HEK293 (cell line): ENCODE results near the gene HTRA1.

Source experiments
- FEZF1 ChIP-seq: fragments of 450-650 bp; formaldehyde crosslinking; IDR thresholded peaks from 2 replicates; pipeline ENCODE4 v1.5.1; 2016; ENCODE audit warnings: missing biosample characterization, missing genetic modification characterization
- GFI1B ChIP-seq: fragments of 450-650 bp; formaldehyde crosslinking; IDR thresholded peaks from 2 replicates; pipeline ENCODE4 v1.5.1; 2016; ENCODE audit warnings: missing biosample characterization, missing genetic modification characterization
- GLIS1 ChIP-seq: fragments of 450-650 bp; formaldehyde crosslinking; IDR thresholded peaks from 2 replicates; pipeline ENCODE4 v1.5.1; 2016; ENCODE audit warnings: missing biosample characterization, missing genetic modification characterization
- GLIS2 ChIP-seq: fragments of 450-650 bp; formaldehyde crosslinking; IDR thresholded peaks from 2 replicates; pipeline ENCODE4 v1.5.1; 2016; ENCODE audit warnings: missing biosample characterization, missing genetic modification characterization
- KLF9 ChIP-seq: fragments of 450-650 bp; formaldehyde crosslinking; IDR thresholded peaks from 2 replicates; pipeline ENCODE4 v1.5.1; 2016; ENCODE audit warnings: missing biosample characterization, missing genetic modification characterization, low read depth
- OVOL3 ChIP-seq: fragments of 450-650 bp; formaldehyde crosslinking; IDR thresholded peaks from 2 replicates; pipeline ENCODE4 v1.5.1; 2016; ENCODE audit warnings: missing biosample characterization, missing genetic modification characterization
- PATZ1 ChIP-seq: fragments of 450-650 bp; formaldehyde crosslinking; IDR thresholded peaks from 2 replicates; pipeline ENCODE4 v1.5.1; 2016; ENCODE audit warnings: missing biosample characterization, missing genetic modification characterization
- PRDM1 ChIP-seq: fragments of 450-650 bp; formaldehyde crosslinking; IDR thresholded peaks from 2 replicates; pipeline ENCODE4; 2016; ENCODE audit warnings: missing biosample characterization, missing genetic modification characterization
- SCRT1 ChIP-seq: fragments of 450-650 bp; formaldehyde crosslinking; IDR thresholded peaks from 2 replicates; pipeline ENCODE4 v1.5.1; 2016; ENCODE audit warnings: missing biosample characterization, missing genetic modification characterization, borderline replicate concordance
- SP2 ChIP-seq: fragments of 450-650 bp; formaldehyde crosslinking; IDR thresholded peaks from 2 replicates; pipeline ENCODE4 v1.5.1; 2016; ENCODE audit warnings: missing biosample characterization, missing genetic modification characterization
- SP7 ChIP-seq: fragments of 450-650 bp; formaldehyde crosslinking; IDR thresholded peaks from 2 replicates; pipeline ENCODE4 v1.5.1; 2016; ENCODE audit warnings: missing biosample characterization, missing genetic modification characterization
- TRIM28 ChIP-seq: IDR thresholded peaks from 2 replicates; pipeline ENCODE4 v1.6.1; 2011; ENCODE audit warnings: low read length, control low read depth, borderline replicate concordance
- ZBTB17 ChIP-seq: fragments of 450-650 bp; formaldehyde crosslinking; IDR thresholded peaks from 2 replicates; pipeline ENCODE4 v1.5.1; 2016; ENCODE audit warnings: missing biosample characterization, missing genetic modification characterization
- ZBTB44 ChIP-seq: fragments of 450-650 bp; IDR thresholded peaks from 2 replicates; pipeline ENCODE4 v1.5.1; 2018; ENCODE audit warnings: missing biosample characterization, mild to moderate bottlenecking, missing genetic modification characterization
- ZBTB8A ChIP-seq: fragments of 450-650 bp; formaldehyde crosslinking; IDR thresholded peaks from 2 replicates; pipeline ENCODE4 v1.5.1; 2016; ENCODE audit warnings: missing biosample characterization, missing genetic modification characterization
- ZFHX2 ChIP-seq: fragments of 450-650 bp; formaldehyde crosslinking; conservative IDR thresholded peaks from 2 replicates; pipeline ENCODE4 v1.5.1; 2016; ENCODE audit warnings: missing biosample characterization, missing genetic modification characterization
- ZFP69B ChIP-seq: fragments of 450-650 bp; formaldehyde crosslinking; IDR thresholded peaks from 2 replicates; pipeline ENCODE4 v1.5.1; 2016; ENCODE audit warnings: missing biosample characterization, missing genetic modification characterization
- ZNF140 ChIP-seq: fragments of 450-650 bp; formaldehyde crosslinking; IDR thresholded peaks from 2 replicates; pipeline ENCODE4 v1.5.1; 2016; ENCODE audit warnings: missing biosample characterization, missing genetic modification characterization
- ZNF174 ChIP-seq: fragments of 450-650 bp; formaldehyde crosslinking; IDR thresholded peaks from 2 replicates; pipeline ENCODE4 v1.5.0; 2017; ENCODE audit warnings: missing biosample characterization, mild to moderate bottlenecking, missing genetic modification characterization
- ZNF184 ChIP-seq: fragments of 450-650 bp; IDR thresholded peaks from 2 replicates; pipeline ENCODE4 v1.5.1; 2018; ENCODE audit warnings: missing biosample characterization, mild to moderate bottlenecking, missing genetic modification characterization
- ZNF2 ChIP-seq: fragments of 450-650 bp; formaldehyde crosslinking; IDR thresholded peaks from 2 replicates; pipeline ENCODE4 v1.5.1; 2016; ENCODE audit warnings: missing biosample characterization, missing genetic modification characterization
- ZNF24 ChIP-seq: fragments of 450-650 bp; formaldehyde crosslinking; IDR thresholded peaks from 2 replicates; pipeline ENCODE4 v1.5.1; 2016; ENCODE audit warnings: missing biosample characterization, missing genetic modification characterization
- ZNF26 ChIP-seq: fragments of 450-650 bp; formaldehyde crosslinking; IDR thresholded peaks from 2 replicates; pipeline ENCODE4 v1.5.1; 2016; ENCODE audit warnings: missing biosample characterization, missing genetic modification characterization
- ZNF394 ChIP-seq: fragments of 450-650 bp; formaldehyde crosslinking; IDR thresholded peaks from 2 replicates; pipeline ENCODE4 v1.5.1; 2016; ENCODE audit warnings: missing biosample characterization, missing genetic modification characterization, mild to moderate bottlenecking, moderate library complexity, borderline replicate concordance
- ZNF449 ChIP-seq: fragments of 450-650 bp; formaldehyde crosslinking; IDR thresholded peaks from 2 replicates; pipeline ENCODE4 v1.5.1; 2017; ENCODE audit warnings: missing biosample characterization, mild to moderate bottlenecking, missing genetic modification characterization, moderate library complexity
- ZNF544 ChIP-seq: fragments of 450-650 bp; formaldehyde crosslinking; IDR thresholded peaks from 2 replicates; pipeline ENCODE4 v1.5.0; 2017; ENCODE audit warnings: missing biosample characterization, missing genetic modification characterization
- ZNF629 ChIP-seq: fragments of 450-650 bp; formaldehyde crosslinking; IDR thresholded peaks from 2 replicates; pipeline ENCODE4 v1.5.1; 2017; ENCODE audit warnings: missing biosample characterization, missing genetic modification characterization
- ZNF660 ChIP-seq: fragments of 450-650 bp; IDR thresholded peaks from 2 replicates; pipeline ENCODE4 v1.5.1; 2018; ENCODE audit warnings: missing biosample characterization, mild to moderate bottlenecking, missing genetic modification characterization
- ZNF843 ChIP-seq: fragments of 450-650 bp; formaldehyde crosslinking; IDR thresholded peaks from 2 replicates; pipeline ENCODE4 v1.5.1; 2016; ENCODE audit warnings: missing biosample characterization, missing genetic modification characterization
- ZXDB ChIP-seq: fragments of 450-650 bp; formaldehyde crosslinking; IDR thresholded peaks from 2 replicates; pipeline ENCODE4 v1.5.1; 2016; ENCODE audit warnings: missing biosample characterization, missing genetic modification characterization
- TF ChIP-seq, protein P1 (sequence below): fragments of 450-650 bp; formaldehyde crosslinking; IDR thresholded peaks from 2 replicates; pipeline ENCODE4 v1.5.1; 2016; ENCODE audit warnings: missing biosample characterization, missing genetic modification characterization, borderline replicate concordance

HTRA1 gene

GRCh38 chr10:122487174-122487765 lies 25.9 kb downstream of the HTRA1 start (continued):
- TF ChIP-seq SP2 (tag by site-specific recombination) (peak; percentile 41), GLIS1 (tag by site-specific recombination) (peak; percentile 81), SCRT1 (peak; percentile 85), ZNF2 (tag by site-specific recombination) (peak; percentile 97), ZNF449 (tag by site-specific recombination) (0 out of 2 replicates have a peak, but pooled peaks have one; percentile 44), GFI1B (no peak), GLIS2 (tag by site-specific recombination) (peak; percentile 59), ZBTB8A (tag by site-specific recombination) (peak; percentile 77), PATZ1 (tag by site-specific recombination) (peak; percentile 56), ZNF394 (tag by site-specific recombination) (peak; percentile 80; the same call in 1 of the 2 replicates), FEZF1 (tag by site-specific recombination) (0 out of 2 replicates have a peak, but pooled peaks have one; percentile 23), ZNF843 (peak; percentile 65), SP7 (tag by site-specific recombination) (peak; percentile 76), ZFP69B (tag by site-specific recombination) (peak; percentile 95), ZNF174 (tag by site-specific recombination) (no peak), OVOL3 (tag by site-specific recombination) (no peak), ZNF24 (tag by site-specific recombination) (peak; percentile 62; the same call in 1 of the 2 replicates), TRIM28 (peak; percentile 65; the same call in 1 of the 2 replicates), ZBTB44 (tag by site-specific recombination) (peak; percentile 99), ZNF26 (tag by site-specific recombination) (no peak), ZNF544 (tag by site-specific recombination) (no peak), ZBTB17 (tag by site-specific recombination) (peak; percentile 90), KLF9 (tag by site-specific recombination) (peak; percentile 47; the same call in 1 of the 2 replicates), ZXDB (tag by site-specific recombination) (0 out of 2 replicates have a peak, but pooled peaks have one; percentile 43), ZNF140 (no peak), ZNF660 (tag by site-specific recombination) (peak; percentile 57; the same call in 1 of the 2 replicates), ZNF184 (tag by site-specific recombination) (peak; percentile 38; the same call in 1 of the 2 replicates), PRDM1 (tag by site-specific recombination) (peak; percentile 36; the same call in 1 of the 2 replicates), ZNF629 (peak; percentile 88), ZFHX2 (peak; percentile 95)
- TF ChIP-seq, protein P1, sequence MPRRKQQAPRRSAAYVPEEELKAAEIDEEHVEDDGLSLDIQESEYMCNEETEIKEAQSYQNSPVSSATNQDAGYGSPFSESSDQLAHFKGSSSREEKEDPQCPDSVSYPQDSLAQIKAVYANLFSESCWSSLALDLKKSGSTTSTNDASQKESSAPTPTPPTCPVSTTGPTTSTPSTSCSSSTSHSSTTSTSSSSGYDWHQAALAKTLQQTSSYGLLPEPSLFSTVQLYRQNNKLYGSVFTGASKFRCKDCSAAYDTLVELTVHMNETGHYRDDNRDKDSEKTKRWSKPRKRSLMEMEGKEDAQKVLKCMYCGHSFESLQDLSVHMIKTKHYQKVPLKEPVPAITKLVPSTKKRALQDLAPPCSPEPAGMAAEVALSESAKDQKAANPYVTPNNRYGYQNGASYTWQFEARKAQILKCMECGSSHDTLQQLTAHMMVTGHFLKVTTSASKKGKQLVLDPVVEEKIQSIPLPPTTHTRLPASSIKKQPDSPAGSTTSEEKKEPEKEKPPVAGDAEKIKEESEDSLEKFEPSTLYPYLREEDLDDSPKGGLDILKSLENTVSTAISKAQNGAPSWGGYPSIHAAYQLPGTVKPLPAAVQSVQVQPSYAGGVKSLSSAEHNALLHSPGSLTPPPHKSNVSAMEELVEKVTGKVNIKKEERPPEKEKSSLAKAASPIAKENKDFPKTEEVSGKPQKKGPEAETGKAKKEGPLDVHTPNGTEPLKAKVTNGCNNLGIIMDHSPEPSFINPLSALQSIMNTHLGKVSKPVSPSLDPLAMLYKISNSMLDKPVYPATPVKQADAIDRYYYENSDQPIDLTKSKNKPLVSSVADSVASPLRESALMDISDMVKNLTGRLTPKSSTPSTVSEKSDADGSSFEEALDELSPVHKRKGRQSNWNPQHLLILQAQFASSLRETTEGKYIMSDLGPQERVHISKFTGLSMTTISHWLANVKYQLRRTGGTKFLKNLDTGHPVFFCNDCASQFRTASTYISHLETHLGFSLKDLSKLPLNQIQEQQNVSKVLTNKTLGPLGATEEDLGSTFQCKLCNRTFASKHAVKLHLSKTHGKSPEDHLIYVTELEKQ (tag by site-specific recombination), result 0 out of 2 replicates have a peak, but pooled peaks have one; percentile 45
